Measurements from ENCODE around the gene GJC2.

Gene GJC2

DNA sequence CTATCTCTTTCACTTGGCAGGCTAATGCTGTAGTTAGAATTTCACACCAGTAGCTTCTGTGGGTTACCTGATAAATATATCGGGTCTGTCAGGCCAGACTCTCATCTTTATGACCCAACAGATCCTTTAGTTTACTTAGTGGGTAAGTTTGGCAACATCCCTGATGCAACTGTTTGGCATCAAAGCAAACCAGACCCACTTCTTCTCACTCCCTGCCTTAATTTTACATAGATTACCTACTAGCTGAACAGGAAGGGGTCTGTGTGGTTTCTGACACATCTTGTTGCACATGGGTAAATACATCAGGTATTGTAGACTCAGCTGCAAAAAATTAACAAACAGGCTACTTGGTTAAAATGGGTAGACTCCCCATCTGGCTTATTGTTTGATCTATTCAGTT, 12.8 kb upstream of the GJC2 start:
- Histone ChIP-seq H3K4me3 (replicated peaks; ENCODE audit: insufficient read depth, low read length) (no peak overlapping the region), H3K27ac (replicated peaks) (no peak overlapping the region), H3K27me3 (ENCODE audit: insufficient read depth, poor library complexity, severe bottlenecking) (no peaks in the 10 kb centered on the region)
- TF ChIP-seq, protein P1, sequence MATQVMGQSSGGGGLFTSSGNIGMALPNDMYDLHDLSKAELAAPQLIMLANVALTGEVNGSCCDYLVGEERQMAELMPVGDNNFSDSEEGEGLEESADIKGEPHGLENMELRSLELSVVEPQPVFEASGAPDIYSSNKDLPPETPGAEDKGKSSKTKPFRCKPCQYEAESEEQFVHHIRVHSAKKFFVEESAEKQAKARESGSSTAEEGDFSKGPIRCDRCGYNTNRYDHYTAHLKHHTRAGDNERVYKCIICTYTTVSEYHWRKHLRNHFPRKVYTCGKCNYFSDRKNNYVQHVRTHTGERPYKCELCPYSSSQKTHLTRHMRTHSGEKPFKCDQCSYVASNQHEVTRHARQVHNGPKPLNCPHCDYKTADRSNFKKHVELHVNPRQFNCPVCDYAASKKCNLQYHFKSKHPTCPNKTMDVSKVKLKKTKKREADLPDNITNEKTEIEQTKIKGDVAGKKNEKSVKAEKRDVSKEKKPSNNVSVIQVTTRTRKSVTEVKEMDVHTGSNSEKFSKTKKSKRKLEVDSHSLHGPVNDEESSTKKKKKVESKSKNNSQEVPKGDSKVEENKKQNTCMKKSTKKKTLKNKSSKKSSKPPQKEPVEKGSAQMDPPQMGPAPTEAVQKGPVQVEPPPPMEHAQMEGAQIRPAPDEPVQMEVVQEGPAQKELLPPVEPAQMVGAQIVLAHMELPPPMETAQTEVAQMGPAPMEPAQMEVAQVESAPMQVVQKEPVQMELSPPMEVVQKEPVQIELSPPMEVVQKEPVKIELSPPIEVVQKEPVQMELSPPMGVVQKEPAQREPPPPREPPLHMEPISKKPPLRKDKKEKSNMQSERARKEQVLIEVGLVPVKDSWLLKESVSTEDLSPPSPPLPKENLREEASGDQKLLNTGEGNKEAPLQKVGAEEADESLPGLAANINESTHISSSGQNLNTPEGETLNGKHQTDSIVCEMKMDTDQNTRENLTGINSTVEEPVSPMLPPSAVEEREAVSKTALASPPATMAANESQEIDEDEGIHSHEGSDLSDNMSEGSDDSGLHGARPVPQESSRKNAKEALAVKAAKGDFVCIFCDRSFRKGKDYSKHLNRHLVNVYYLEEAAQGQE (IDR thresholded peaks at IDR 0.05; ENCODE audit: insufficient replicate concordance, low read depth), result no peak
- TF ChIP-seq POLR2AphosphoS5 (IDR thresholded peaks at IDR 0.05; ENCODE audit: low read depth) (no peak), SPI1 (IDR thresholded peaks at IDR 0.05; ENCODE audit: borderline replicate concordance, low read depth) (no peak), CTCF (IDR thresholded peaks at IDR 0.05; ENCODE audit: insufficient read depth, low read length) (no peak), GABPA (IDR thresholded peaks at IDR 0.05; ENCODE audit: low read depth) (no peak)
- DNase-seq (ENCODE audit: low read depth in 1 of 2, low spot score in 1 of 2), result peak in 1 of 2 experiments; percentile 50

DNA sequence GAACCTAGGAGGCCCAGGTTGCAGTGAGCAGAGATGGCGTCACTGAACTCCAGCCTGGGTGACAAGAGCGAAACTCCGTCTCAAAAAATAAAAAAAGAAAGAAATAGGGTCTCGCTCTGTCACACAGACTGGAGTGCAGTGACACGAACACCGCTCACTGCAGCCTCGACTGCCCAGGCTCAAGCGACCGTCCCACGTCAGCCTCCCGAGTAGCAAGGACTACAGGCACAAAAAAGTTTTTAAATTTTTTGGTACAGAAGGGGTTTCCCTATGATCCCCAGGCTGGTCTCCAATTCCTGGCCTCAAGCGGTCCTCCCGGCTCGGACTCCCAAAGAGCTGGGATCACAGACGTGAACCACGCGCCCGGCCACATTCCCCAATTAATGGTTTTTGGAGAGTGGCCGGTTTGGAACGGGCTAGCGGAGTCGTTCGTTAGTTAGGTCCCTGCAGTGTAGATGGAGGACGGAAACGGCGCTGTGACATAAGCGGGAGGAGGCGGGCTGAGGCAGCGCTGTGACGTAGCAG, 10.3 kb upstream of the GJC2 start:
- H3K27me3 ChIP-seq (ENCODE audit: insufficient read depth, poor library complexity, severe bottlenecking), result no peaks in the 10 kb centered on the region
- TF ChIP-seq, protein P1 (IDR thresholded peaks at IDR 0.05; ENCODE audit: insufficient replicate concordance, low read depth), result no peak
- TF ChIP-seq SPI1 (IDR thresholded peaks at IDR 0.05; ENCODE audit: borderline replicate concordance, low read depth) (no peak), POLR2AphosphoS5 (IDR thresholded peaks at IDR 0.05; ENCODE audit: low read depth) (peak; percentile 43; the same call in 1 of the 2 replicates), GABPA (IDR thresholded peaks at IDR 0.05; ENCODE audit: low read depth) (no peak), CTCF (IDR thresholded peaks at IDR 0.05; ENCODE audit: insufficient read depth, low read length) (no peak)
- DNase-seq (ENCODE audit: low read depth in 1 of 2, low spot score in 1 of 2), result no peak
- peak overlapping the region; percentile 97 for H3K4me3 ChIP-seq (replicated peaks; ENCODE audit: insufficient read depth, low read length)
- peak overlapping the region; percentile 75 for H3K27ac ChIP-seq (replicated peaks)

- Histone ChIP-seq H3K27ac (replicated peaks) (peak within 1 kb of the TSS; percentile 78), H3K27me3 (ENCODE audit: insufficient read depth, poor library complexity, severe bottlenecking) (no peaks in the 10 kb centered on the region), H3K4me3 (replicated peaks; ENCODE audit: insufficient read depth, low read length) (peak within 1 kb of the TSS; percentile 97)
- DNase-seq (ENCODE audit: low read depth in 1 of 2, low spot score in 1 of 2), result peak; percentile 100
- TF ChIP-seq CTCF (IDR thresholded peaks at IDR 0.05; ENCODE audit: insufficient read depth, low read length) (no peak), GABPA (IDR thresholded peaks at IDR 0.05; ENCODE audit: low read depth) (0 out of 2 replicates have a peak, but pooled peaks have one; percentile 37), POLR2AphosphoS5 (IDR thresholded peaks at IDR 0.05; ENCODE audit: low read depth) (no peak; the same call in 1 of the 2 replicates), SPI1 (IDR thresholded peaks at IDR 0.05; ENCODE audit: borderline replicate concordance, low read depth) (peak; percentile 1; the same call in 1 of the 2 replicates)
Measured at GRCh38 chr1:228139931-228140723, 9.6 kb upstream of the GJC2 start, which contains the start of gene GUK1. Gene GUK1 (plus strand): TSS chr1:228140279. CDS start chr1:228140303, 24 bp downstream.

Measured in HL-60 (cell line).